Neural progenitor cell (in vitro differentiated cells): ENCODE results near the gene FIG4. TPM values are rescaled to one million over a fixed set of nuclear protein-coding genes. Genes with fewer than 3 reads are reported as not detected.
"Not testable (repeated sequence)": the region's sequence is repeated elsewhere in the genome, so short reads cannot be mapped to it uniquely, and the experiment has no call there.

Experiments
- DNase-seq: peaks from one replicate; pipeline ENCODE4 v3.0.0-alpha.2; 2016; ENCODE audit warnings: low spot score
- H2AFZ ChIP-seq: fragments of 200-600 bp; sonication (generic); replicated peaks from 2 replicates; pipeline ENCODE4 v1.6.1; 2016; ENCODE audit warnings: antibody characterized with exemption
- H3F3A ChIP-seq: fragments of 200-600 bp; sonication (generic); 2 replicates; pipeline ENCODE4 v1.6.1; 2016; ENCODE audit warnings: antibody characterized with exemption, low read depth
- H3K27ac ChIP-seq: fragments of 200-600 bp; sonication (generic); 2 replicates; pipeline ENCODE4 v1.5.1; 2016; ENCODE audit warnings: mild to moderate bottlenecking
- H3K27me3 ChIP-seq: fragments of 200-600 bp; sonication (generic); 2 replicates; pipeline ENCODE4 v1.6.1; 2016; ENCODE audit warnings: mild to moderate bottlenecking, moderate library complexity
- H3K36me3 ChIP-seq: fragments of 200-600 bp; sonication (generic); 2 replicates; pipeline ENCODE4 v1.5.1; 2016
- H3K4me1 ChIP-seq: fragments of 200-600 bp; sonication (generic); 2 replicates; pipeline ENCODE4 v1.6.1; 2016; ENCODE audit warnings: mixed run types
- H3K4me2 ChIP-seq: fragments of 200-600 bp; sonication (generic); 2 replicates; pipeline ENCODE4 v1.6.1; 2016
- H3K4me3 ChIP-seq: fragments of 200-600 bp; sonication (generic); 2 replicates; pipeline ENCODE4 v1.5.1; 2016
- H3K79me2 ChIP-seq: fragments of 200-600 bp; sonication (generic); 2 replicates; pipeline ENCODE4 v1.6.1; 2016; ENCODE audit warnings: low read depth
- H3K9ac ChIP-seq: fragments of 200-600 bp; sonication (generic); 2 replicates; pipeline ENCODE4 v1.6.1; 2016
- H3K9me3 ChIP-seq: fragments of 200-600 bp; sonication (generic); 2 replicates; pipeline ENCODE4 v1.5.1; 2016; ENCODE audit warnings: low read depth
- H4K20me1 ChIP-seq: fragments of 200-600 bp; sonication (generic); 2 replicates; pipeline ENCODE4 v1.6.1; 2016; ENCODE audit warnings: low read depth
- H3K27ac Mint-ChIP-seq: 3 replicates; pipeline ENCODE4 v1.8.0; 2021; ENCODE audit warnings: mixed read lengths
- H3K27me3 Mint-ChIP-seq: 2 replicates; pipeline ENCODE4 v1.8.0; 2022; ENCODE audit warnings: low read depth, mild to moderate bottlenecking, inconsistent platforms, moderate library complexity, mixed read lengths; ENCODE audit not compliant: insufficient read depth
- H3K36me3 Mint-ChIP-seq: 3 replicates; pipeline ENCODE4 v1.8.0; 2021; ENCODE audit warnings: mixed read lengths
- H3K4me1 Mint-ChIP-seq: 3 replicates; pipeline ENCODE4 v1.8.0; 2021; ENCODE audit warnings: mixed read lengths
- H3K4me3 Mint-ChIP-seq: 3 replicates; pipeline ENCODE4 v1.8.0; 2021; ENCODE audit warnings: mild to moderate bottlenecking, moderate library complexity, mixed read lengths
- H3K9me3 Mint-ChIP-seq: 3 replicates; pipeline ENCODE4 v1.8.0; 2020; ENCODE audit warnings: mixed read lengths
- CTCF ChIP-seq: fragments of 200-600 bp; sonication (generic); IDR thresholded peaks from 2 replicates; pipeline ENCODE4 v1.5.1; 2017; ENCODE audit warnings: antibody characterized with exemption, mild to moderate bottlenecking
- EZH2 ChIP-seq: fragments of 200-600 bp; sonication (generic); IDR thresholded peaks from 2 replicates; pipeline ENCODE4 v1.6.1; 2017; ENCODE audit warnings: antibody characterized with exemption, mild to moderate bottlenecking, moderate library complexity
- EZH2phosphoT487 ChIP-seq: fragments of 200-600 bp; sonication (generic); IDR thresholded peaks from 2 replicates; pipeline ENCODE4 v1.6.1; 2017; ENCODE audit warnings: antibody characterized with exemption
- total RNA-seq: library from RNA; depleted of rRNA; stranded (reverse); fragments of >200 nt; gene quantifications from 2 replicates; pipeline ENCODE4 v1.2.3, GENCODE V29; 2015; ENCODE audit warnings: low replicate concordance

The FIG4 gene
- total RNA-seq, 1 donor from 2014 or later = 51.3 TPM

GRCh38 chr6:109702791-109703190 lies 11.7 kb downstream of the FIG4 start:
- no peak overlapping the region for H3K4me2 ChIP-seq
- Mint-ChIP-seq H3K9me3 (no peaks in the 10 kb centered on the region), H3K27me3 (no peaks in the 10 kb centered on the region), H3K36me3 (peaks cover 2% of the 10 kb centered on the region), H3K4me3 (no peak overlapping the region), H3K4me1 (no peaks in the 10 kb centered on the region), H3K27ac (no peak overlapping the region)
- no peak for DNase-seq
- no peaks in the 10 kb centered on the region for H3F3A ChIP-seq
- no peaks in the 10 kb centered on the region for H3K36me3 ChIP-seq
- H2AFZ ChIP-seq = no peak overlapping the region
- H3K9ac ChIP-seq = no peak overlapping the region
- H4K20me1 ChIP-seq = no peaks in the 10 kb centered on the region
- TF ChIP-seq EZH2 = no peak
- no peak for TF ChIP-seq EZH2phosphoT487
- no peak for TF ChIP-seq CTCF
- no peaks in the 10 kb centered on the region for H3K9me3 ChIP-seq
- no peaks in the 10 kb centered on the region for H3K27me3 ChIP-seq
- H3K4me3 ChIP-seq = no peak overlapping the region
- H3K27ac ChIP-seq = no peak overlapping the region
- H3K79me2 ChIP-seq = peaks cover 4% of the 10 kb centered on the region
- H3K4me1 ChIP-seq = peaks cover 6% of the 10 kb centered on the region

- no peak overlapping the region for H3K4me3 Mint-ChIP-seq
- no peak overlapping the region for H3K4me3 ChIP-seq
- H3K79me2 ChIP-seq = peaks cover 23% of the 10 kb centered on the region
- no peak overlapping the region for H3K9ac ChIP-seq
- DNase-seq = peak; percentile 90
- peaks cover 6% of the 10 kb centered on the region for H3K4me1 ChIP-seq
- no peaks in the 10 kb centered on the region for H3K9me3 ChIP-seq
- no peak overlapping the region for H3K27ac ChIP-seq
- no peaks in the 10 kb centered on the region for H3K4me1 Mint-ChIP-seq
- H3K27me3 ChIP-seq = no peaks in the 10 kb centered on the region
- peaks cover 21% of the 10 kb centered on the region for H3K9me3 Mint-ChIP-seq
- TF ChIP-seq CTCF = peak; percentile 100
- no peak for TF ChIP-seq EZH2phosphoT487
- no peak overlapping the region for H3K4me2 ChIP-seq
- H3F3A ChIP-seq = no peaks in the 10 kb centered on the region
- no peaks in the 10 kb centered on the region for H3K27me3 Mint-ChIP-seq
- peaks cover 3% of the 10 kb centered on the region for H3K36me3 Mint-ChIP-seq
- H2AFZ ChIP-seq = no peak overlapping the region
- H3K36me3 ChIP-seq = no peaks in the 10 kb centered on the region
- no peaks in the 10 kb centered on the region for H4K20me1 ChIP-seq
- no peak overlapping the region for H3K27ac Mint-ChIP-seq
Observed at GRCh38 chr6:109705258-109705657, 14.2 kb downstream of the FIG4 start.

- DNase-seq = no peak
- TF ChIP-seq EZH2phosphoT487 (no peak), EZH2 (no peak), CTCF (no peak)
- Histone ChIP-seq H2AFZ (no peak overlapping the region), H3K27ac (no peak overlapping the region), H3K9ac (no peak overlapping the region), H3K4me2 (no peak overlapping the region), H3K4me3 (no peak overlapping the region), H4K20me1 (no peaks in the 10 kb centered on the region), H3K9me3 (no peaks in the 10 kb centered on the region), H3K27me3 (no peaks in the 10 kb centered on the region), H3K79me2 (peaks cover 34% of the 10 kb centered on the region), H3K4me1 (peaks cover 6% of the 10 kb centered on the region), H3F3A (no peaks in the 10 kb centered on the region), H3K36me3 (no peaks in the 10 kb centered on the region)
- Mint-ChIP-seq H3K27ac (no peak overlapping the region), H3K27me3 (no peaks in the 10 kb centered on the region), H3K9me3 (peaks cover 29% of the 10 kb centered on the region), H3K4me1 (no peaks in the 10 kb centered on the region), H3K4me3 (no peak overlapping the region), H3K36me3 (peaks cover 3% of the 10 kb centered on the region)
Observed at GRCh38 chr6:109706513-109706912, 15.4 kb downstream of the FIG4 start.

GRCh38 chr6:109708099-109708498 lies 17.0 kb downstream of the FIG4 start:
- H3K36me3 ChIP-seq, H3K4me1 Mint-ChIP-seq, H3K9me3 ChIP-seq, H3K4me3 ChIP-seq, H3F3A ChIP-seq, H3K9ac ChIP-seq, H3K27ac Mint-ChIP-seq, H3K27me3 ChIP-seq, DNase-seq, H3K4me2 ChIP-seq, H3K4me3 Mint-ChIP-seq, H4K20me1 ChIP-seq, H2AFZ ChIP-seq, H3K27ac ChIP-seq, H3K4me1 ChIP-seq, H3K27me3 Mint-ChIP-seq, H3K36me3 Mint-ChIP-seq: not testable (repeated sequence)
- H3K9me3 Mint-ChIP-seq = peaks cover 34% of the 10 kb centered on the region
- H3K79me2 ChIP-seq = peaks cover 42% of the 10 kb centered on the region
